GM12864 (cell line): ENCODE measurements around the gene C2orf74.
"Not testable (repeated sequence)": the region's sequence is repeated elsewhere in the genome, so short reads cannot be mapped to it uniquely, and the experiment has no call there.

ENCODE experiments used
- DNase-seq: peaks from one replicate; pipeline ENCODE4 v3.0.0-alpha.2; 2011; ENCODE audit warnings: low read depth
- H3K4me3 ChIP-seq: 2 replicates; pipeline ENCODE4 v1.5.1; 2011; ENCODE audit warnings: mild to moderate bottlenecking, low read depth, low read length, control low read depth
- TF ChIP-seq, protein P1 (sequence below): IDR thresholded peaks from 2 replicates; pipeline ENCODE4 v1.5.1; 2011; ENCODE audit warnings: low read depth, mild to moderate bottlenecking, moderate library complexity, low read length, control low read depth, inconsistent platforms; ENCODE audit errors: missing control alignments

C2orf74 gene

DNA sequence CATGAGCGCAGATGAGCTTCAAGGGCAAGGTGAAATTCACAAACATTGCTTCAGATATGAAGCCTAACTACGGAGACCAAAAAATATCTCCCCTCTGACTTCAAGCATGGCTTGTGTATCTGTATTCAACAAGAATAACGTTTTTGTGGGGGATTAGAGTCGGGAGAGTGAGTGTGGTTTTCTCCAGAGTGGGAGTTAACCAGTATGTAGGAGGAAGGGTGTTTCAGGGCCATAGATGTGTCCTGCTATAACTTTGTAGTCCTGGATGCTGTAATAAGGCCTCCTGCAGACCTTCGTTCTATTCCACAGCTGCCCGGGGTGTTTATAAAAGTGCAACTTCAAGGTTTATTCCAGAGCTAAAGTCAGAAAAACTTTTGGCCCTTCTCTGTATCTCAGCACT, 12.9 kb upstream of the C2orf74 start:
- H3K4me3 ChIP-seq = no peak overlapping the region
- TF ChIP-seq, protein P1, sequence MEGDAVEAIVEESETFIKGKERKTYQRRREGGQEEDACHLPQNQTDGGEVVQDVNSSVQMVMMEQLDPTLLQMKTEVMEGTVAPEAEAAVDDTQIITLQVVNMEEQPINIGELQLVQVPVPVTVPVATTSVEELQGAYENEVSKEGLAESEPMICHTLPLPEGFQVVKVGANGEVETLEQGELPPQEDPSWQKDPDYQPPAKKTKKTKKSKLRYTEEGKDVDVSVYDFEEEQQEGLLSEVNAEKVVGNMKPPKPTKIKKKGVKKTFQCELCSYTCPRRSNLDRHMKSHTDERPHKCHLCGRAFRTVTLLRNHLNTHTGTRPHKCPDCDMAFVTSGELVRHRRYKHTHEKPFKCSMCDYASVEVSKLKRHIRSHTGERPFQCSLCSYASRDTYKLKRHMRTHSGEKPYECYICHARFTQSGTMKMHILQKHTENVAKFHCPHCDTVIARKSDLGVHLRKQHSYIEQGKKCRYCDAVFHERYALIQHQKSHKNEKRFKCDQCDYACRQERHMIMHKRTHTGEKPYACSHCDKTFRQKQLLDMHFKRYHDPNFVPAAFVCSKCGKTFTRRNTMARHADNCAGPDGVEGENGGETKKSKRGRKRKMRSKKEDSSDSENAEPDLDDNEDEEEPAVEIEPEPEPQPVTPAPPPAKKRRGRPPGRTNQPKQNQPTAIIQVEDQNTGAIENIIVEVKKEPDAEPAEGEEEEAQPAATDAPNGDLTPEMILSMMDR = no peak
- DNase-seq = no peak

DNA sequence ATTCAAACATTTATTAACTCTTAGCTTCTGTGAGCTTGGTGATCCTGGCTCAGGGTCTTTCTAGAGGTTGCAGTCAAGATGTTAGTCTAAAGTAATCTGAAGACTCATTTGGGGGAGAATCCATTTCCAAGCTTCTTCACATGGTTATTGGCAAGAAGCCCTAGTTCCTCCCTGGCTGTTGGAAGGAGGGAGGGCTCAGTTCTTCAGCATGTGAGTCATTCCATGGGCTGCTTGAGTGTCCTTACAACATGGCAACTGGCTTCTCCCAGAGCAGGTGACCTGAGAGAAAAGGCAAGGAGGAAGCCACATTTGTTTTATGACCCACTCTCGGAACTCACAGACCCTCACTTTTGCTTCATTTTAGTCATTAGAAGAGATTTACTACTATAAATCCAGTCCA, 10.6 kb upstream of the C2orf74 start:
- no peak for DNase-seq
- TF ChIP-seq, protein P1 = no peak

DNA sequence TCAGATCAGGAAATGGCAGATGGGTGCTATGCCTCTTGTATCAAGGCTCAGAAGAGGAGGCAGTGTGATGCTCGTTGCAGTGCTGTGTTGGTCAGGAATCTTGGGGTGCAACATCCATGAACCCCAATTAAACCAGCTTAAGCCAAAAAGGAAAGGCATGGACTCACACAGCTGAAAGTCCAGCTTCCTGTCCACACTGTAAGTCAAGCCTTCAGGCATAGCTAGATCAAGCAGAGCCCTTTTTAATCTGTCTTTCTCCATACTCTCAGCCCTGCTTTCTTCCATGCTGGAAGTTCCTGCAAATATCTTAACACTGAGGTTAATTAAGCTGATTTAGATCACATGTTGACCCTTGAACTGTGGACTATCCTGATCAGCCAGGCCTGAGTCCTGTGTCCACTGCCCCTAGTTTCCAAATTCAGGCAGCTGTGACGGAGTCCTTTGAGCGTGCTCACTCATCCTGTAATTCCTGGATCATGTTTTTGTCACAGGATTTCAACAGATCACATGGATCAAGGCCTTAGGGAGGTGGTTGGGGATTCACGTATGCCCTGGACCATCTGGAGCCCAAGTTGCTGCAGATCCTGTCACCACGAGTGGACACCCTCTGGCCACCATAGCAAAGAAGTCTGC, 4.5 kb upstream of the C2orf74 start:
- no peak for DNase-seq
- no peak overlapping the region for H3K4me3 ChIP-seq
- TF ChIP-seq, protein P1 = no peak

More for the DNA sequence above, 10.6 kb upstream of the C2orf74 start:
- H3K4me3 ChIP-seq = no peak overlapping the region

DNA sequence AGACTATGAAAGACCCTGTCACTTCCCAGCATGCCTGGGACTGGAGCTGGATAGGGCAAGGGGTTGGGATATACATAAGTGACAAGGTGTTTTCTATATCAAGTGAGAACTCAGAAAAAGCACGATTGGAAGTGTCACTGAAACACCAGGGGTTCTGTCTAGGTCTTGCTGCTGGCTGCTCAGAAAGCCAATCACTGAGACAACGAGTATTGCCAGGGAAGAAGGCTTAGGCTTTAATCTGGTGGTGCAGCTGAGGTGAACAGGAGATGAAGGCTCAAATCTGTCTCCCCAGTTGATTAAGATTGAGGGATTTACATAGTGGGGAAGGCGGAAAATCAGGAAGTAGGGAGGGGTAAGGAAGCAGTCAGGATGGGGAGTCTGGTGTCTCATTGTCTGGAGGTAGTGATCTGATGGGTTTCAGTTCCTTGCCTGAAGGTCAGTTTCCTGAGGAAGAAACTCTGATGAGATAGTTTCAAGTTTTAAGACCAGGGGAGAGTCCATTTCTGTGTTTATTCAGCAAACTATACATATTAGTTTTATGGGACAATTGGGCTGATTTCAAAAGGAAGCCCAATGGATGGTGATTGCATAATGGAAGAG, 3.5 kb upstream of the C2orf74 start:
- TF ChIP-seq, protein P1 = no peak

DNA sequence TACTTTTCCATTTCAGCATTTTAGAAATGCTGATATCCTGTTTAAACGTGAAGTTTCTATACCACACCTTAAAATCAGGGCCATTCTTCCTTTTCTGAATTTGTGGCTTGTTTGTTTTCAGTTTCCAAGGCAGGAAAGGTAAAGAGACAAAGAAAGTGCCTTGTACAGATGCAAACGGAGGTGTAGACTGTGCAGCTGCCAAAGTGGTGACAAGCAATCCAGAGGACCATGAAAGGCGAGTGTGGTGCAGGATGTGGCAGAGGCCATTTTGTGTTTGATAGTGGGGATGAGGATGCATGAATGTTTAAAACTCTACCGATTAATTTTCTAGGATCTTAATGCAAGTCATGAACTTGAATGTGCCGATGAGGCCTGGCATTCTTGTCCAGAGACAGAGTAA, 733 bp downstream of the C2orf74 start:
- TF ChIP-seq, protein P1 = no peak
- DNase-seq = no peak
- no peak overlapping the region for H3K4me3 ChIP-seq

More for the DNA sequence above, 3.5 kb upstream of the C2orf74 start:
- DNase-seq = no peak
- H3K4me3 ChIP-seq = no peak overlapping the region

DNA sequence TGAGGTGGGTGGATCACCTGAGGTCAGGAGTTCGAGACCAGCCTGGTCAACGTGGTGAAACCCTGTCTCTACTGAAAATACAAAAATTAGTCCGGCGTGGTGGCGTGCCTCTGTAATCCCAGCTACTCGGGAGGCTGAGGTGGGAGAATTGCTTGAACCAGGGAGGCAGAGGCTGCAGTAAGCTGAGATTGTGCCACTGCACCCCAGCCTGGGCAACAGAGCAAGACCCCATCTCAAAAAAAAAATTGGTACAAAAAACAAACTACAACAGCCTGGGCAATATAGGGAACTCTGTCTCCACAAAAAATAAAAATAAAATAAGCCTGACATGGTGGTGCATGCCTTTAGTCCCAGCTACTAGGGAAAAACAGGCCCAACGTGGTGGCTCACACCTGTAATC, 3.1 kb downstream of the C2orf74 start:
- not testable (repeated sequence) for H3K4me3 ChIP-seq, DNase-seq

DNA sequence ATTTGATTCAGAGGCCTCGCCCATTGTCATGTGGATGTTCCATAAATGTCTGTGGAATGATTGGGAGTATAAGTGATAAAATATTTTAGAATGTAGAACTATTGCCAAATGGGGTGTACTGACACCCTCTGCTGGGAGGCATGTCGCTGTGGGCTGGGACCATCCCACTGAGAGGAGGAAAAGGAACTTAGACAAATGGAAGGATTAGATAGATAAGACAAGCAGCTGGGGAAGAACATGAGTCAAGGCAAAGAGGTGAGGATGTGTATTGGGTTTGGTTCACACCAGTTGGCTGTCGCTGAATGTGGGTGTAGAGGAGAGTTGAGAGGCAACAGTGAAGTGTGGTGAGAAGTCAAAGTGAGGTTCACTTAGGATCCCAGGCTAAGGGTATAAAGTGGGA, 4.0 kb downstream of the C2orf74 start:
- no peak for DNase-seq
- TF ChIP-seq, protein P1 = no peak
- no peak overlapping the region for H3K4me3 ChIP-seq
